ENCODE data around the gene FGD5.
"Not testable (repeated sequence)": the region's sequence is repeated elsewhere in the genome, so short reads cannot be mapped to it uniquely, and the experiment has no call there.

The FGD5 gene

GRCh38 chr3:14806641-14807263 lies 12.0 kb upstream of the FGD5 start:
- FAIRE-seq: no peak

- no peak for FAIRE-seq
Measured at GRCh38 chr3:14808025-14808424, 10.7 kb upstream of the FGD5 start.

DNA sequence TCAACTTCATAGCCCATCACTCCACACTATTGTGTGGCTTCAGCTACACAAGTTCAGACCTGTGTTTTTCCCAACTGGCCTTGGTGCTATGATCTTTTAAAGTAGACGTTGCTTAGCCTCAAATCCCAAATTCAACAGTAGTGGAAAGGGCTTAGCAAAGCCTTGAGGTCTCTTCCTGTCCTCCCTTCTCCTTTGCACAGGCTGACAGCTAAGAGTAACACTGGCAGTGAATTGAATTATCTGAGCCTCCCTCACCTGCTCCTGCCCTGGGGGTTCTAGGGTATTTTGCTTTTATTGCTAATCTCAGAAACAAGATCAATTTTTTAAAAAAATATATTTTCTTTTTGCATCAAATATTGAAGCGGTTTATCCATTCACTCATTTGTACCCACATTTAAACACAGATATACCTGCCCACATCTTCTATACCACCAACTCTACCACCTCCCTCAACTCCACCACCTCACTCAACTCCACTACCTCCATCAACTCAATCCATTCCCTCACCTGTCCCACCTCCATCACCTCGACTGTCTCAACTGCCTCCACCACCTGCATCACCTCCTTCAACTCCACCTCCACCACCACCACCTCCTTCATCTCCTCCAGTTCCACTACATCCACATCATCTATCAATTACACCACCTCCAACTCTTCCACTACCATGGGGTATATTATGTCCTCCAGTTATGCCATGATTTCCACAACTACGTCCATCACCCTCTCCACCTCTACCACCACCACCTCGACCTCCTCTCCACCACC lies 10.1 kb upstream of the FGD5 start:
- FAIRE-seq: no peak

GRCh38 chr3:14809611-14810010 lies 9.2 kb upstream of the FGD5 start:
- FAIRE-seq: not testable (repeated sequence)

DNA sequence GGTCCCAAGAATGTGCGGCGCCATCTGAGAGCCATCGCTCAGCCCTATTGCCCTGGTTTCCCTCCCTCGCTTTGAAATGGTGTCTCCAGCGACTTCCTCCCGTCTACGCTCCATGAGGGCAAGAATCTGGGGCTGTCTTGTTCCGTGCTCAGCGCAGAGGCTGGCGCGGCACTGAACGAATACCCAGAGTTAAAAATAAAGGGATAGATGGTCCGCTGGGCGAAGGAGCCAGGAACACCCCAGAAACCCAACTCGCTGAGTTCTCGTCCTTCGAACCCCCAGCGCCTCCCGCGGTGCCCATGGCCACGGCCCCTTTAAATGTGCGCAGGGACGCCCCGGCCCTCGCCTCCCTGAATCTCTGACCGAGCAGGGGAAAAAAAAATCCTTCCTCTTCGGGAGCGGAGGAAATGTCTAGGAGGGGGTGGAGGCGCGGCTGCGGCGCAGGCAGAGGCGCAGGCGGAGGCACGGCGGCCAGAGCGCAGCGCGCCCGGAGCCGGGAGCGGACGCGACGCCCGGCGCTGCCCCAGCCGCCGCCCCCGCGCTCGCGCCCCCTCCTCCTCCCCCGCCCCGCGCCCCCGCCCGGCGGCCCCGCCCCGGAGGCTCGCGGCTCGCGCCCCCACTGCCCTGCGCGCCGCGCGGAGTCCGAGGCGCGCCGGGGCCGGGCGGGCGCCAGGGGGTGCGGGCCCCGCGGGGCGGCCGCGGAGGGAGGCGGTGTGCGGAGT lies 8.5 kb upstream of the FGD5 start:
- FAIRE-seq: no peak

DNA sequence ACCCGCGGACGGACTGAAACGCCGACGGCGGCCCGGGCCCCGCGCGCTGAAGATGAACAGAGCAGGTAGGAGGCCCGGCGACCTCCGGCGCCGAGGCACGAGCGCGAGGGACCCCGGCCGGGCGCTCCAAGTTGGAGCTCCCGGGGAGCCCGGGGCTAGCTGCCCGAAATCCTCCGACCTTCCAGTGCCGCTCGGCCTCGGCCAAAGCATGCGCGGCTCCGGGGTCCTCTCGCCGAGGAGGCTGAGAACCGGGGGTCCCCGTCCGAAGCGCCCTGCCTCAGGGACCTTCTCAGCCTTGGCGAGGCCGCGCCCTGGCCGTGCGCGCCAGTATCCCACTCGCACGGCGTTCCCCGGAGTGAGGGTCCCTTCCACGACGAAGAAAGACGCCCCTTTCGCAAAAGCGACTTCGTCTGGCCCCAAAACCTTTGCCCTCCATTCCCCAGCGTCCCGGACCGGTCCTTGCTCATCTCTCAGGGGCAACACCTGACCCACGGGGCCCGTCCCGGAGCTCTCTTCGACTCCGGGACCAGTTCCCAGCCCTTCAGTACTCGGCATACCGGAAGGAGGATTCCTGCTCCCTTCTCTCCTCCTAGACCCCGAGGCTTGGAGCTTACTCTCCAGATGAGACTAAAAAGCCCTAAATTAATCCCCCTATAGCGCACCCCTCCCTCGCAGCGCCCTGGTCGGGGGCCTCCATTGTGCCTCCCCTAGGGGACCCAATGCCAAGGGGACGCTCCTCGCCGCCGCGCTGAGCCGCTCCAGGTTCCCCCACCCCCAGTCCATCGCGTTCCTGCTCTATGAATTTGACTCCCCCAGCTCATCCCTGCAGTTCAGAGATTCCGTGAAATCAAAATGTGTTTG lies 7.7 kb upstream of the FGD5 start:
- FAIRE-seq: no peak

DNA sequence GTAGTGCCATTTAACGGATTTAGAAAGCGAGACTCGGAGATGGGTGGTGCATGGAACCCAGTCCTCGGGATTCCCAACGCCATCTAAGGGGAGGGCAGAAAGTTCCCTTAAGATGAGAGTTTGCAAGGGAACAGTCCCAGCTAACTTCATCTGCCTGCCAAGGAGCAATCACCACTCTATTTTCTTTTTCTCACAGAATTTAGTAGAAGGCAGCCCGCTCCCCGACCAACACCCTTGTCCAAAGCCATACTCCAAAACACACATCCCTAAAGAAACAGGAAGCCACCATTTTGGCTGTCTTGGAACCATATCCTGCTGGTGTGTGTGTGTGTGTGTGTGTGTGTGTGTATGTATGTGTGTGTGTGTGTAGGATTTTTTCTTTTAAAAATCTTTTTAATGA lies 7.1 kb upstream of the FGD5 start:
- no peak for FAIRE-seq

- FAIRE-seq: no peak
Measured at GRCh38 chr3:14812196-14812790, 6.5 kb upstream of the FGD5 start.

GRCh38 chr3:14814411-14814871 lies 4.3 kb upstream of the FGD5 start:
- FAIRE-seq: no peak

- FAIRE-seq: no peak
Measured at GRCh38 chr3:14816359-14816758, 2.4 kb upstream of the FGD5 start.

GRCh38 chr3:14819671-14820070 lies 909 bp downstream of the FGD5 start:
- FAIRE-seq: no peak

- no peak for FAIRE-seq
Measured at GRCh38 chr3:14820156-14820555, 1.4 kb downstream of the FGD5 start.

GRCh38 chr3:14821151-14821550 lies 2.4 kb downstream of the FGD5 start:
- FAIRE-seq: no peak

GRCh38 chr3:14822134-14822533 lies 3.4 kb downstream of the FGD5 start:
- no peak for FAIRE-seq

DNA sequence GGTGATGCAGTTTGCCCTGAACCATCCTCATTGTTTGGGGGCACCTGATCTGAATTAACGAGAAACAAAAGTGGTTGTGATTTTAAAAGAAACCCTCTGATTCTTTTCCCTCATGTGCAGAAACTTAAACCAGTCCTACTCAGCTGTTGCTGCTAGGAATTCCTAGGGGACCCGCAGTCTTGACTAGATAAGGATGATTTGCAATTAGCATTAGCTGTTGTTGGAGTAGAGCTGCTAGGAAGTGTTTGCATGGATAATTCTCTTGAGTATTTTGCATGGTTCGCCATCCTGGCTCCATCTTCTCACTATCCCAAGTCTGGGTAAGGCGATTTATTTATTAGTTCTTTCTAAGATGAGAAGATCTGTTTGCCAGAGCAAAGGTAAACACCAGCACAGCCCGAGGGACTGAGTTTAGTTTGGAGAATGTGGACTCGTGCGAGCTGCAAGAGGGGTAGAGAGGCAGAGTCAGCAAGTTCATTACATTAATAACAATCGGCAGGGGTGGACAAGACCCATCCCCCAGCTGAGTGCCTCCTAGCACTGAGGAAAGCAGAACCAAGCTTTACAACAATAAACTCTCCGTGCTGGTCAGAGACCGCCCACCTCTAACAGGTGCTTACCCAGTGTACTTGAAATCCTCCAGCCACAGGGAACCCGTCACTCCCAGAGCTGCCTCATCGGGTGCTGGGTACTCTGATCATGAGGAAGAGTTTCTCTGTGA lies 4.1 kb downstream of the FGD5 start:
- FAIRE-seq: no peak

- no peak for FAIRE-seq
Measured at GRCh38 chr3:14823393-14823792, 4.6 kb downstream of the FGD5 start.

GRCh38 chr3:14823910-14824629 lies 5.3 kb downstream of the FGD5 start:
- no peak for FAIRE-seq

GRCh38 chr3:14824646-14825045 lies 5.9 kb downstream of the FGD5 start:
- FAIRE-seq: no peak

GRCh38 chr3:14826069-14826468 lies 7.3 kb downstream of the FGD5 start:
- FAIRE-seq: no peak

GRCh38 chr3:14827776-14828175 lies 9.0 kb downstream of the FGD5 start:
- no peak for FAIRE-seq

DNA sequence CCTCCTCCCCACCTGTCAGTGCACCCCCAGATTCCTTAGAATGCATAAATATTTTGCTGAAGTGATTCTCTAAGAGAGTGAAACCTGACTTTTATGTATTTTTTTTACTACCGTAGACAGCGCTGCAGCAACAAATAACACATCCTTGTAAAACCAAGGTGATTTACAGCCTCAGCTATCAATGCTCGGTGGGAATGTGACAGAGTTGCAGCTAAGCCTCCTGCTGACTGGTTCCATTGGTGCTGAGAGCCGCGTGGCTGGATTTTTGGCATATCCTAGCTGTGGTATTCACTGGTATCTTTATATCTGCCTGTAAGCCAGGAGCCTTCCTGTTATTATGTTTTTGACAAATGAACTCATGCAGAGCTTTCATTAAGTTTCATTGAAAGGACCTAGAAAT lies 11.0 kb downstream of the FGD5 start:
- FAIRE-seq: no peak
